Right lobe of liver (tissue), 4 donors: ENCODE data around the gene AP1S3.

Source experiments
- CTCF ChIP-seq, 4 donors: fragments of 200-600 bp in 3 of 4; fragments of 450-650 bp in 1 of 4; IDR thresholded peaks; one replicate each; pipeline versions ENCODE4 v1.5.1 to v1.8.0; 2016 to 2022; ENCODE audit warnings: antibody characterized with exemption in 4 of 4, mild to moderate bottlenecking in 2 of 4
- POLR2A ChIP-seq: fragments of 450-650 bp; IDR thresholded peaks from one replicate; pipeline ENCODE4 v1.6.1; 2017; ENCODE audit warnings: antibody characterized with exemption, mild to moderate bottlenecking
- donor health status: DM: no; HTN: no; CAD: no.
- donor health status: DM: no; HTN: no; CAD: no.
- donor health status: DM: no; HTN: yes; CAD: no.

DNA sequence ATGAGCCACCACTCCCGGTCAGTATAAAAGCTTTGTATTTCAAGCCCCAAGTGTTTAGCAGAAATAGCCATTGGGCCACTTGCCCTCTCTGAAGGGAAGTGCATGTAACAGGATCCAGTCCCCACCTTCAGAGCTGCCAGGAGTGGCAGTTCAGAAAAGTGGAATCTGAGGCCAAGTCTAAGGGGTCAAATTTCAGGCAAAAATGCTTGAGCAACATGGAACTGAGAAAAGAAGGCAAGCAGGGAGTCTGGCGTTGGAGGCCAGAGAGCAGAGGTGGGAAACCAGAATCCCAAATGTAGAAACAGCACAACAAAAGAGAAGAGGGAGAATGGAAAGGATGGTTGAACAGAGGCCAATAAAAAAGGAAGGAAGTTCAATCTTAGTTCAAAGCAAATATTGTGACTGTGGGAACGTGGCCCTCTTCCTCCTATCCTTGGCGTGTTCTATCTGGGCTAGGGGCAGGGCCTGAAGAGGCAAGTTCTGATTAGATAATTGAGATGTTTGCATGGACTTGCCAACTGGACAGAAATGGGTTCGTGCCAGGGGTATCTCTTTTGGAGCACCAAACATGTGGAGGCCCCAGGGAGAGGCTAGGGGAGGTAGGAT, 102.2 kb downstream of the AP1S3 start:
- TF ChIP-seq CTCF (IDR thresholded peaks at IDR 0.05), result no peak
- TF ChIP-seq POLR2A, result no peak
